ENCODE data around the gene TMEM74B. TPM values are rescaled to one million over a fixed set of nuclear protein-coding genes. Genes with fewer than 3 reads are reported as not detected.

Gene TMEM74B
- total and polyA plus RNA-seq, 9 of the 15 experiments (the other 6 are each of a cell fraction or from before 2014, with no cell fraction given), result 0.24 to 19.0 (median 7.5) TPM

- peak; percentile 63; the same call in 1 of the 2 replicates for TF ChIP-seq TFAP4 (CRISPR knock-in tag; IDR thresholded peaks at IDR 0.05; ENCODE audit: borderline replicate concordance)
- TF ChIP-seq SMARCA5 (IDR thresholded peaks at IDR 0.05), result no peak
- no peak for TF ChIP-seq SREBF1 (IDR thresholded peaks at IDR 0.05; ENCODE audit: borderline replicate concordance, low read depth, low read length)
- no peak for TF ChIP-seq XRCC3 (IDR thresholded peaks at IDR 0.05)
- no peak for TF ChIP-seq CEBPB (tag; IDR thresholded peaks at IDR 0.05)
- TF ChIP-seq NCOA2 (IDR thresholded peaks at IDR 0.05; ENCODE audit: partially characterized antibody in 2 of 2), result no peak
- no peak for TF ChIP-seq HDAC6 (IDR thresholded peaks at IDR 0.05; ENCODE audit: low read depth, low read length)
- peak in 1 of 2 experiments; percentile 77 for TF ChIP-seq AFF1 (IDR thresholded peaks at IDR 0.05; ENCODE audit: low read depth in 1 of 2, partially characterized antibody in 2 of 2)
- TF ChIP-seq ZC3H11A (IDR thresholded peaks at IDR 0.05; ENCODE audit: low read depth, low read length), result no peak
- TF ChIP-seq ZEB2 (IDR thresholded peaks at IDR 0.05), result no peak
- TF ChIP-seq HBP1 (CRISPR knock-in tag; IDR thresholded peaks at IDR 0.05), result no peak
- TF ChIP-seq MAZ (CRISPR knock-in tag; conservative IDR thresholded peaks at IDR 0.05 in 1 of 2, IDR thresholded peaks at IDR 0.05 in 1 of 2), result no peak
Observed at GRCh38 chr20:1171461-1172093, 13.2 kb downstream of the TMEM74B start (continued).

Data from K562 (cell line).